ENCODE results near the gene CDCP1. TPM values are rescaled to one million over a fixed set of nuclear protein-coding genes. Genes with fewer than 3 reads are reported as not detected.

Gene CDCP1
- total and polyA plus RNA-seq, 8 donors: 4.1 to 24.5 (median 8.1) TPM

DNA sequence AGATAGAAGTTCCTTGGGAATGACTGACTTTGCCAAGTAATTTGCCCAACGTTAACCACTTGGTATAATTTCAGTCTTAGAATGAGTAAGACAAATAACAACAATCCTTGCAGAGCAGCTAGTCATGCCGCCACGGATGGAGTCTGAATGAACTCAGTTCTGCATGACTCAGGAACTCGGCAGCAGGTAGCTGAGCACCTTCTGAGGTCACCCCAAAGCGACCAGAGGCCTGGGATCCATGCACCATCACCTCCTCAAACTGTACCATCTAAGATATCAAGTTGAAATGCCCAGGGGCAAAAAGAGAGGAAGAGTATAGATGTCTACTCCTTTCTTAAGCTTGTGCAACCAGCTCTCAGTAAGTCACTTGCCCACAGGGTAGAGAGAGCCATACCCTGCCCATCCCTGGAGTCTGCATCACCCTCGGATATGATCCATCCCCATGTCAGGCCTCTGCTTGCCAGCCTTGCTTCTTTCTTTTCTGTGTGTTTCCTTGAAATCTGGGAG is 8.5 kb upstream of the CDCP1 start:
- no peak for TF ChIP-seq POLR2A (IDR thresholded peaks at IDR 0.05)
- TF ChIP-seq, protein P1, sequence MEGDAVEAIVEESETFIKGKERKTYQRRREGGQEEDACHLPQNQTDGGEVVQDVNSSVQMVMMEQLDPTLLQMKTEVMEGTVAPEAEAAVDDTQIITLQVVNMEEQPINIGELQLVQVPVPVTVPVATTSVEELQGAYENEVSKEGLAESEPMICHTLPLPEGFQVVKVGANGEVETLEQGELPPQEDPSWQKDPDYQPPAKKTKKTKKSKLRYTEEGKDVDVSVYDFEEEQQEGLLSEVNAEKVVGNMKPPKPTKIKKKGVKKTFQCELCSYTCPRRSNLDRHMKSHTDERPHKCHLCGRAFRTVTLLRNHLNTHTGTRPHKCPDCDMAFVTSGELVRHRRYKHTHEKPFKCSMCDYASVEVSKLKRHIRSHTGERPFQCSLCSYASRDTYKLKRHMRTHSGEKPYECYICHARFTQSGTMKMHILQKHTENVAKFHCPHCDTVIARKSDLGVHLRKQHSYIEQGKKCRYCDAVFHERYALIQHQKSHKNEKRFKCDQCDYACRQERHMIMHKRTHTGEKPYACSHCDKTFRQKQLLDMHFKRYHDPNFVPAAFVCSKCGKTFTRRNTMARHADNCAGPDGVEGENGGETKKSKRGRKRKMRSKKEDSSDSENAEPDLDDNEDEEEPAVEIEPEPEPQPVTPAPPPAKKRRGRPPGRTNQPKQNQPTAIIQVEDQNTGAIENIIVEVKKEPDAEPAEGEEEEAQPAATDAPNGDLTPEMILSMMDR (IDR thresholded peaks at IDR 0.05): no peak
- no peak for TF ChIP-seq EP300 (IDR thresholded peaks at IDR 0.05)
- no peak for TF ChIP-seq POLR2AphosphoS5 (IDR thresholded peaks at IDR 0.05)
- intact Hi-C loops (cut with DNase I; ENCODE audit: low total_unique reads): no loop called here
- Histone ChIP-seq H3K9me3 (peaks cover 0 to 9% (median 2%) of the 10 kb centered on the region in 4 donors), H3K36me3 (no peaks in the 10 kb centered on the region), H3K27ac (no peak overlapping the region), H3K27me3 (no peaks in the 10 kb centered on the region), H3K4me1 (no peaks in the 10 kb centered on the region), H3K4me3 (no peak overlapping the region)
- no peak for DNase-seq
- 78 to 86% (median 80%) methylated on average over 6 of the region's 6 CpGs for WGBS, 5 donors

DNA sequence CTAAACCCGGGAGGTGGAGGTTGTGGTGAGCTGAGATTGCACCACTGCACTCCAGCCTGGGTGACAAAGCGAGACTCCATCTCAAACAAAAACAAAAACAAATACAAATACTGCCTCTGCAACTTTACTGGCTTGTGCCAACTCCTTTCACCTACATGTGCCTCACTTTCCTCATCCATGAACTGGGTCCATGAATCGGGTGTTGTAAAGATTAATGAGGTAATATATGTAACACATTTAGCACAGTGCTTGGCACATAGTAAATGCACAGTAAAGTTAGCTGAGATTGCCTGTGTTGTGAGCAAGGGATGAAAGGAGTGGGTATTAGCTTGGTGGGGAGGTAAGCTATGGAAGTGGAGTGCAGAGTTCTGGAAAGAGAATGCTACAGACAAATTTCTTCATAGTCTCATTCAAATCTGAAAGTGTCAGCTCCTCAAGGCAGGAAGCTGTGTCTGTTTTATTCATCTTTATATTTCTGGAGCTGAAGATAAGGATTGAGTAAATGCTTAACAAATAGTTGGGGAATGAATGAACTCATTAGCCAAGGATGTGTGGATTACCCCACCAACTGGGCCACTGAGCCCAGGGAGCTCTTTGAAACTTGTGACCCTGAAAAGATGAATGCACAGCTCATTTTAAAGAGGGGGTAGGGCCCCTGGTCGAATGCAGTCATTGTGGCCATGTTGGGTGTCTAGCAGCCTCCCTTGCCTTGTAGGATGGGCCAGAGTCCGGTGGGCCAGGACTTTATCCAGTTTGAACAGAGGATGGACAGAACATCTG is 7.7 kb upstream of the CDCP1 start:
- DNase-seq: no peak
- TF ChIP-seq EP300 (IDR thresholded peaks at IDR 0.05): no peak
- TF ChIP-seq, protein P1 (IDR thresholded peaks at IDR 0.05): no peak
- TF ChIP-seq POLR2AphosphoS5 (IDR thresholded peaks at IDR 0.05): no peak
- H3K27me3 ChIP-seq: no peaks in the 10 kb centered on the region
- 53 to 81% (median 54%) methylated on average over 5 of the region's 5 CpGs for WGBS, 5 donors
- peaks cover 0 to 9% (median 2%) of the 10 kb centered on the region in 4 donors for H3K9me3 ChIP-seq
- no peaks in the 10 kb centered on the region for H3K4me1 ChIP-seq
- intact Hi-C loops (cut with DNase I; ENCODE audit: low total_unique reads): no loop called here
- H3K27ac ChIP-seq: no peak overlapping the region
- H3K36me3 ChIP-seq: no peaks in the 10 kb centered on the region
- H3K4me3 ChIP-seq: no peak overlapping the region

DNA sequence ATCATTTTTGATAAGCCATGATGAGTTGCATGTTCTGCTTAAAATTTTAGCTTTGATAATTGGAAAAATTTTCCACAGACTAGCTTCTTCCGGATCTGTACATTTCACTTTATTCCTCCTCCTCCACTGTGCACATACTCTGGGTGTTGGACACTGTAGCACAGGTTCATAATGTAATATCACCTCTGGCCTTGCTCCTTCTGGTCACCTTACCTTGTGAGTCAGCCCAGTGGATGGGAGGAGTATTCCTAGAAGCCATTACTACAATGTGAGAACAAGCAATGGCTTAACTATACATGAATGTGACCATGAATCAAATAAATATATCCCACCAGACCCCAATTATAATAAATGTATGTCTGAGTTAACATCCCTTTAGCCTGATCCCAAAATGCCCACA is 6.1 kb upstream of the CDCP1 start:
- no peak overlapping the region for H3K4me3 ChIP-seq
- H3K27me3 ChIP-seq: peaks cover 0 to under 1% (median 0%) of the 10 kb centered on the region in 3 donors
- intact Hi-C loops (cut with DNase I; ENCODE audit: low total_unique reads): no loop called here
- no peaks in the 10 kb centered on the region for H3K36me3 ChIP-seq
- peaks cover 0 to 9% (median 2%) of the 10 kb centered on the region in 4 donors for H3K9me3 ChIP-seq
- no peak for TF ChIP-seq POLR2A (IDR thresholded peaks at IDR 0.05)
- TF ChIP-seq POLR2AphosphoS5 (IDR thresholded peaks at IDR 0.05): no peak
- TF ChIP-seq EP300 (IDR thresholded peaks at IDR 0.05): no peak
- TF ChIP-seq, protein P1 (IDR thresholded peaks at IDR 0.05): no peak
- WGBS, 5 donors: 92 to 100% (median 96%) methylated on average over 1 of the region's 1 CpG
- DNase-seq: no peak
- no peaks in the 10 kb centered on the region for H3K4me1 ChIP-seq
- no peak overlapping the region for H3K27ac ChIP-seq

DNA sequence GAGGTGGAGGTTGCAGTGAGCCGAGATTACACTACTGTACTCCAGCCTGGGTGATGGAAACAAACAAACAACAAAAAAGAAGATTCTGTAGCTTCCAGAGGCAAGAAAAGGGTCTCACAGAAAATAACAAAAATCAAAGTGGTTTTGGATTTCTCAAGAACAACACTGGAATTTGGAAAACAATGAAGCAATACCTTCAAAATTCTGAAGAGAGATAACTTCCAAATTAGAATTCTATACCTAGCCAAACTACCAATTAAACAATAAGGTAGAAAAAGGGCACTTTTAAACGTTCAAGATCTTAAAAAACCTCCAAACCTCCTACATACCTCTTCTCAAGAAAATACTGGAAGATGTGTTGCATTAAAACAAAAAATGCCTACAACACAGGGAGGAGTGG is 4.9 kb upstream of the CDCP1 start:
- H3K27me3 ChIP-seq: peaks cover 0 to 13% (median 6%) of the 10 kb centered on the region in 3 donors
- intact Hi-C loops (cut with DNase I; ENCODE audit: low total_unique reads): no loop called here
- DNase-seq: no peak
- H3K4me1 ChIP-seq: peaks cover under 1 to 6% (median 4%) of the 10 kb centered on the region in 4 donors
- H3K4me3 ChIP-seq: no peak overlapping the region
- no peak for TF ChIP-seq POLR2A (IDR thresholded peaks at IDR 0.05)
- TF ChIP-seq POLR2AphosphoS5 (IDR thresholded peaks at IDR 0.05): no peak
- TF ChIP-seq, protein P1 (IDR thresholded peaks at IDR 0.05): no peak
- TF ChIP-seq EP300 (IDR thresholded peaks at IDR 0.05): no peak
- H3K9me3 ChIP-seq: peaks cover 0 to 9% (median 2%) of the 10 kb centered on the region in 4 donors
- H3K27ac ChIP-seq: no peak overlapping the region
- no peaks in the 10 kb centered on the region for H3K36me3 ChIP-seq
- WGBS, 5 donors: 63 to 75% (median 72%) methylated on average over 2 of the region's 2 CpGs

Data from stomach (tissue), 9 donors.